Measurements from ENCODE around the gene GRIP1. TPM values are rescaled to one million over a fixed set of nuclear protein-coding genes. Genes with fewer than 3 reads are reported as not detected.
"Not testable (repeated sequence)": the region's sequence is repeated elsewhere in the genome, so short reads cannot be mapped to it uniquely, and the experiment has no call there.

The GRIP1 gene
- total and polyA plus RNA-seq, 5 experiments from 2014 or later = 0.25 to 4.2 (median 1.1) TPM

GRCh38 chr12:66304296-66304900 is 374.5 kb downstream of the GRIP1 start:
- Mint-ChIP-seq H3K36me3 (peaks cover 9 to 46% (median 36%) of the 10 kb centered on the region in 3 donors), H3K9me3 (no peaks in the 10 kb centered on the region)
- ATAC-seq = peak; percentile 22 to 38

GRCh38 chr12:66303316-66303804 is 375.5 kb downstream of the GRIP1 start:
- Mint-ChIP-seq H3K4me1 (peaks cover 24 to 68% (median 54%) of the 10 kb centered on the region in 4 donors), H3K27ac (peak overlapping the region; percentile 87 to 100 (median 98)), H3K4me3 (peak overlapping the region; percentile 76 to 100 (median 97)), H3K36me3 (peaks cover 9 to 38% (median 28%) of the 10 kb centered on the region in 3 donors)
- H3K27me3 Mint-ChIP-seq, H3K9me3 Mint-ChIP-seq: not testable (repeated sequence)
- ATAC-seq (peak; percentile 55 to 75), DNase-seq (peak in 4 of 10 donors; percentile 32 to 62 (median 50))
- POLR2A ChIA-PET = interaction anchor here (0.7 to 5.3 kb wide), 11 partner anchors 9 to 965 kb away, joined by 3 to 60 read pairs (median 11); partner anchors contain the start of gene TMBIM4

More at GRCh38 chr12:66304296-66304900, 374.5 kb downstream of the GRIP1 start:
- Mint-ChIP-seq H3K4me1 (peaks cover 29 to 74% (median 61%) of the 10 kb centered on the region in 4 donors), H3K27ac (peak overlapping the region; percentile 87 to 100 (median 98)), H3K4me3 (peak overlapping the region; percentile 76 to 100 (median 97)), H3K27me3 (no peaks in the 10 kb centered on the region)
- POLR2A ChIA-PET = interaction anchor here (0.8 to 5.3 kb wide), 4 partner anchors 15 to 135 kb away, joined by 3 to 60 read pairs (median 17); partner anchors contain the start of gene TMBIM4
- DNase-seq = peak in 3 of 10 donors; percentile 28 to 38 (median 33)

- no peak for DNase-seq
- Mint-ChIP-seq H3K4me3 (peak overlapping the region; percentile 76 to 100 (median 97)), H3K4me1 (peaks cover 20 to 62% (median 50%) of the 10 kb centered on the region in 4 donors), H3K27me3 (no peaks in the 10 kb centered on the region), H3K36me3 (peaks cover 9 to 33% (median 23%) of the 10 kb centered on the region in 3 donors), H3K27ac (peak overlapping the region; percentile 87 to 100 (median 99)), H3K9me3 (no peaks in the 10 kb centered on the region)
- ATAC-seq = no peak
- POLR2A ChIA-PET = interaction anchor here (0.5 to 5.3 kb wide), 19 partner anchors 9 to 1133 kb away, joined by 3 to 60 read pairs (median 5); partner anchors contain the start of genes LEMD3 and TMBIM4
Observed at GRCh38 chr12:66302827-66303169, 376.1 kb downstream of the GRIP1 start.

- Mint-ChIP-seq H3K4me3 (peak within 1 kb of the TSS; percentile 76 to 100 (median 97)), H3K4me1 (peaks cover 24 to 61% (median 50%) of the 10 kb centered on the region in 4 donors), H3K36me3 (peaks cover 9 to 28% (median 19%) of the 10 kb centered on the region in 3 donors), H3K27me3 (no peaks in the 10 kb centered on the region), H3K9me3 (no peaks in the 10 kb centered on the region), H3K27ac (peak within 1 kb of the TSS; percentile 87 to 100 (median 99))
- POLR2A ChIA-PET = interaction anchor here (0.5 to 5.3 kb wide), 18 partner anchors 9 to 1133 kb away, joined by 3 to 60 read pairs (median 5); partner anchors contain the start of genes LEMD3 and TMBIM4
- DNase-seq = peak; percentile 81 to 97 (median 91)
- peak; percentile 75 to 77 for ATAC-seq
Observed at GRCh38 chr12:66301944-66302826, 376.7 kb downstream of the GRIP1 start, which contains the start of gene HELB. HELB (plus strand) TSS chr12:66302493; CDS start chr12:66302604, 111 bp downstream.

- ATAC-seq = no peak
- Mint-ChIP-seq H3K36me3 (peaks cover 0 to 5% (median 0%) of the 10 kb centered on the region in 3 donors), H3K27ac (no peak overlapping the region), H3K4me1 (peaks cover 10 to 41% (median 31%) of the 10 kb centered on the region in 4 donors), H3K27me3 (no peaks in the 10 kb centered on the region), H3K4me3 (no peak overlapping the region), H3K9me3 (peaks cover 0 to 5% (median 0%) of the 10 kb centered on the region in 9 donors)
- DNase-seq = no peak
- POLR2A ChIA-PET = interaction anchor here (1.3 kb wide), 1 partner anchor 14 kb away, joined by 4 read pairs; no protein-coding TSS in a partner anchor
Observed at GRCh38 chr12:66297923-66298322, 381.0 kb downstream of the GRIP1 start.

Measured in naive thymus-derived CD8-positive, alpha-beta T cell (primary cell).